K562 (cell line): ENCODE data around the gene USP20. TPM values are rescaled to one million over a fixed set of nuclear protein-coding genes. Genes with fewer than 3 reads are reported as not detected.

Experiments used
- ARID2 ChIP-seq: fragments of 450-650 bp; IDR thresholded peaks from 2 replicates; pipeline ENCODE4 v1.6.1; 2017; ENCODE audit warnings: antibody characterized with exemption, mild to moderate bottlenecking
- CEBPG ChIP-seq, 3 experiments: fragments of 200-800 bp in 1 of 3; sonication (Bioruptor generic) in 1 of 3; sonication (generic) in 1 of 3; formaldehyde crosslinking in 1 of 3; IDR thresholded peaks in 2 of 3; conservative IDR thresholded peaks in 1 of 3; 2 replicates each; pipeline versions ENCODE4 v1.6.1 to v1.8.0; 2016 to 2022; ENCODE audit warnings: missing compliant biosample characterization in 2 of 3, missing genetic modification characterization in 2 of 3, mild to moderate bottlenecking in 1 of 3, missing genetic modification reagents in 1 of 3
- CTBP1 ChIP-seq: fragments of 450-650 bp; IDR thresholded peaks from 2 replicates; pipeline ENCODE4 v1.6.1; 2016; ENCODE audit warnings: borderline replicate concordance
- DNMT1 ChIP-seq: fragments of 450-650 bp; IDR thresholded peaks from 2 replicates; pipeline ENCODE4 v1.6.1; 2016; ENCODE audit warnings: antibody characterized with exemption, mild to moderate bottlenecking
- ESRRB ChIP-seq: fragments of 250-450 bp; sonication (Bioruptor Pico); IDR thresholded peaks from 2 replicates; pipeline ENCODE4 v1.5.0; 2020; ENCODE audit warnings: mild to moderate bottlenecking, moderate library complexity, borderline replicate concordance
- GTF3C2 ChIP-seq: IDR thresholded peaks from 3 replicates; pipeline ENCODE4 v1.6.1; 2011; ENCODE audit warnings: borderline replicate concordance, mild to moderate bottlenecking, moderate library complexity; ENCODE audit not compliant: insufficient read length; ENCODE audit errors: extremely low read depth
- HDAC8 ChIP-seq: fragments of 450-650 bp; IDR thresholded peaks from 2 replicates; pipeline ENCODE4 v1.6.1; 2016; ENCODE audit warnings: mild to moderate bottlenecking, missing genetic modification characterization, moderate library complexity, missing compliant biosample characterization
- ILK ChIP-seq: fragments of 450-650 bp; IDR thresholded peaks from 2 replicates; pipeline ENCODE4 v1.6.1; 2016; ENCODE audit warnings: missing genetic modification characterization, low read depth, mild to moderate bottlenecking, missing compliant biosample characterization, moderate library complexity, borderline replicate concordance
- JUND ChIP-seq, 2 experiments: IDR thresholded peaks; 2 replicates in 1 of 2; 3 replicates in 1 of 2; pipeline ENCODE4 v1.6.1; 2011; ENCODE audit warnings: borderline replicate concordance in 2 of 2, low read depth in 2 of 2, low read length in 2 of 2, improper control_type of control experiment in 1 of 2, missing biosample characterization in 1 of 2, missing genetic modification characterization in 1 of 2, missing genetic modification reagents in 1 of 2
- KDM4B ChIP-seq, 2 experiments: fragments of 450-650 bp in 1 of 2; sonication (generic) in 1 of 2; IDR thresholded peaks; 2 replicates each; pipeline ENCODE4 v1.6.1; 2016 to 2017; ENCODE audit warnings: borderline replicate concordance in 2 of 2, antibody characterized with exemption in 1 of 2, low read depth in 1 of 2, mild to moderate bottlenecking in 1 of 2
- KLF1 ChIP-seq: fragments of 450-650 bp; IDR thresholded peaks from 2 replicates; pipeline ENCODE4 v1.6.1; 2016; ENCODE audit warnings: missing genetic modification characterization, missing compliant biosample characterization
- MCM5 ChIP-seq: fragments of 450-650 bp; IDR thresholded peaks from 2 replicates; pipeline ENCODE4 v1.6.1; 2016; ENCODE audit warnings: low read depth
- MIER1 ChIP-seq: fragments of 450-650 bp; IDR thresholded peaks from 2 replicates; pipeline ENCODE4 v1.6.1; 2016; ENCODE audit warnings: antibody characterized with exemption, mild to moderate bottlenecking, low read depth
- NFXL1 ChIP-seq: fragments of 450-650 bp; formaldehyde crosslinking; IDR thresholded peaks from 2 replicates; pipeline ENCODE4 v1.4.0; 2021; ENCODE audit warnings: mild to moderate bottlenecking
- POLR2H ChIP-seq: IDR thresholded peaks from 2 replicates; pipeline ENCODE4 v1.6.1; 2016; ENCODE audit warnings: missing genetic modification characterization, low read depth, mild to moderate bottlenecking, control low read depth, missing compliant biosample characterization, moderate library complexity
- POU5F1 ChIP-seq: fragments of 150-350 bp; IDR thresholded peaks from 2 replicates; pipeline ENCODE4 v1.6.1; 2014; ENCODE audit warnings: borderline replicate concordance, low read length, low read depth, mild to moderate bottlenecking; ENCODE audit not compliant: partially characterized antibody
- PTRF ChIP-seq: fragments of 450-650 bp; IDR thresholded peaks from 2 replicates; pipeline ENCODE4 v1.6.1; 2016; ENCODE audit warnings: mild to moderate bottlenecking, missing genetic modification characterization, missing compliant biosample characterization
- RFX1 ChIP-seq: fragments of 450-650 bp; IDR thresholded peaks from 2 replicates; pipeline ENCODE4 v1.6.1; 2016; ENCODE audit warnings: mild to moderate bottlenecking, moderate library complexity
- RFX7 ChIP-seq: fragments of 250-450 bp; sonication (Bioruptor Pico); IDR thresholded peaks from 2 replicates; pipeline ENCODE4 v1.5.1; 2021; ENCODE audit warnings: mild to moderate bottlenecking
- SAFB ChIP-seq: fragments of 200-400 bp; formaldehyde crosslinking; IDR thresholded peaks from 2 replicates; pipeline ENCODE4 v1.6.1; 2017; ENCODE audit warnings: low read depth, low read length, borderline replicate concordance
- STAT5B ChIP-seq: fragments of 250-450 bp; sonication (Bioruptor Pico); IDR thresholded peaks from 2 replicates; pipeline ENCODE4 v1.8.0; 2021; ENCODE audit warnings: mild to moderate bottlenecking, inconsistent platforms
- YY1 ChIP-seq, 3 experiments: IDR thresholded peaks; 2 replicates each; pipeline ENCODE4 v1.6.1; 2011; ENCODE audit warnings: low read length in 2 of 3, mild to moderate bottlenecking in 2 of 3, moderate library complexity in 2 of 3, borderline replicate concordance in 1 of 3, control low read depth in 1 of 3, low read depth in 1 of 3; ENCODE audit not compliant: insufficient read depth in 3 of 3, insufficient replicate concordance in 2 of 3, control insufficient read depth in 1 of 3, insufficient read length in 1 of 3; ENCODE audit errors: extremely low read depth in 1 of 3
- ZEB2 ChIP-seq: fragments of 450-650 bp; IDR thresholded peaks from 2 replicates; pipeline ENCODE4 v1.6.1; 2016
- ZNF217 ChIP-seq: sonication (generic); formaldehyde crosslinking; IDR thresholded peaks from 2 replicates; pipeline ENCODE4 v1.8.0; 2022; ENCODE audit warnings: mild to moderate bottlenecking, missing genetic modification reagents
- ZNF589 ChIP-seq: fragments of 200-800 bp; sonication (Bioruptor generic); IDR thresholded peaks from 2 replicates; pipeline ENCODE4 v1.6.1; 2016; ENCODE audit warnings: low read depth, missing genetic modification characterization, missing compliant biosample characterization
- polyA plus RNA-seq, 8 experiments: library from polyadenylated mRNA; depleted of rRNA in 4 of 8; stranded (reverse) in 5 of 8; unstranded in 3 of 8; fragments of >200 nt; fragmentation: Nextera tagmentation in 2 of 8; fragmentation: Illumina TruSeq in 1 of 8; extraction: Ambion mirVana in 2 of 8; extraction: Trizol in 1 of 8; gene quantifications; 2 replicates each; pipeline versions ENCODE4 v1.2.1 to v1.2.3, GENCODE V29; 2011 to 2014; ENCODE audit warnings: inconsistent platforms in 1 of 8, missing spikeins in 1 of 8
- total RNA-seq, 7 experiments: library from RNA; depleted of rRNA in 6 of 7; stranded (reverse); fragments of >200 nt in 6 of 7; fragmentation: Illumina TruSeq in 2 of 7; extraction: Trizol in 2 of 7; gene quantifications; 2 replicates each; pipeline versions ENCODE4 v1.2.1 to v1.2.3, GENCODE V29; 2011 to 2021; ENCODE audit warnings: low replicate concordance in 1 of 7

The USP20 gene
- total and polyA plus RNA-seq, 9 of the 15 experiments (the other 6 are each of a cell fraction or from before 2014, with no cell fraction given) = 1.9 to 136 (median 49.1) TPM

GRCh38 chr9:129823935-129824601 lies 11.2 kb upstream of the USP20 start, which contains the start of gene TOR1A (continued):
- TF ChIP-seq POU5F1 (peak; percentile 77), ARID2 (no peak), GTF3C2 (peak; percentile 75), JUND (IDR thresholded peaks at IDR 0.05; ENCODE audit: borderline replicate concordance, low read depth, low read length) (peak; percentile 27; the same call in 1 of the 2 replicates), JUND (tag; IDR thresholded peaks at IDR 0.05; ENCODE audit: borderline replicate concordance, low read depth, low read length) (peak; percentile 49; the same call in 1 of the 3 replicates), RFX7 (no peak), CEBPG (CRISPR knock-in tag; IDR thresholded peaks at IDR 0.05) (peak; percentile 11; the same call in 1 of the 2 replicates), CEBPG (tag; conservative IDR thresholded peaks at IDR 0.05 in 1 of 2, IDR thresholded peaks at IDR 0.05 in 1 of 2) (peak in 1 of 2 experiments; percentile 62; a peak in 3 of 4 replicates), MCM5 (no peak), ILK (tag) (no peak), SAFB (no peak), KDM4B (IDR thresholded peaks at IDR 0.05; ENCODE audit: borderline replicate concordance in 2 of 2, low read depth in 1 of 2) (peak in 1 of 2 experiments; percentile 87; a peak in 1 of 4 replicates), ESRRB (CRISPR knock-in tag) (no peak), POLR2H (tag) (peak; percentile 85), ZNF589 (CRISPR knock-in tag) (no peak), HDAC8 (tag) (peak; percentile 83), YY1 (IDR thresholded peaks at IDR 0.05; ENCODE audit: borderline replicate concordance in 1 of 3, control insufficient read depth in 1 of 3, extremely low read depth in 1 of 3, insufficient read depth in 3 of 3, insufficient read length in 1 of 3, insufficient replicate concordance in 2 of 3, low read depth in 1 of 3, low read length in 2 of 3) (peak; percentile 100), PTRF (no peak), KLF1 (tag) (peak; percentile 92; the same call in 1 of the 2 replicates), ZNF217 (CRISPR knock-in tag) (no peak; the same call in 1 of the 2 replicates), STAT5B (CRISPR knock-in tag) (no peak), DNMT1 (no peak), CTBP1 (peak; percentile 82), ZEB2 (no peak; the same call in 1 of the 2 replicates), RFX1 (no peak), NFXL1 (CRISPR knock-in tag) (no peak), MIER1 (no peak)
